Osteocyte (in vitro differentiated cells): ENCODE measurements around the gene BRD9. TPM values are rescaled to one million over a fixed set of nuclear protein-coding genes. Genes with fewer than 3 reads are reported as not detected.

Experiments
- DNase-seq: peaks from one replicate; pipeline ENCODE4 v3.0.0; 2021; ENCODE audit warnings: mixed read lengths; ENCODE audit not compliant: unreplicated experiment; ENCODE audit errors: extremely low spot score
- H3K27ac Mint-ChIP-seq: one replicate; pipeline ENCODE4 v1.8.0; 2021; ENCODE audit warnings: mild to moderate bottlenecking, mixed read lengths; ENCODE audit not compliant: unreplicated experiment
- H3K27me3 Mint-ChIP-seq: one replicate; pipeline ENCODE4 v1.8.0; 2021; ENCODE audit warnings: mixed read lengths; ENCODE audit not compliant: unreplicated experiment
- H3K36me3 Mint-ChIP-seq: one replicate; pipeline ENCODE4 v1.8.0; 2021; ENCODE audit warnings: mixed read lengths; ENCODE audit not compliant: unreplicated experiment
- H3K4me1 Mint-ChIP-seq: one replicate; pipeline ENCODE4 v1.8.0; 2021; ENCODE audit warnings: mixed read lengths; ENCODE audit not compliant: unreplicated experiment
- H3K4me3 Mint-ChIP-seq: one replicate; pipeline ENCODE4 v1.8.0; 2021; ENCODE audit warnings: mild to moderate bottlenecking, moderate library complexity, mixed read lengths; ENCODE audit not compliant: unreplicated experiment
- H3K9me3 Mint-ChIP-seq: one replicate; pipeline ENCODE4 v1.8.0; 2021; ENCODE audit warnings: mixed read lengths; ENCODE audit not compliant: unreplicated experiment
- CTCF ChIP-seq: fragments of 200-600 bp; sonication (generic); IDR thresholded peaks from 2 replicates; pipeline ENCODE4 v1.5.0; 2021; ENCODE audit warnings: antibody characterized with exemption, mild to moderate bottlenecking, moderate library complexity
- total RNA-seq: library from RNA; stranded (reverse); gene quantifications from 2 replicates; pipeline ENCODE4 v1.2.1, GENCODE V29; 2021

BRD9 gene
- total RNA-seq, 1 donor from 2014 or later: 39.4 TPM

GRCh38 chr5:859798-860296 lies 32.8 kb downstream of the BRD9 start:
- H3K4me3 Mint-ChIP-seq: no peak overlapping the region
- peaks cover 11% of the 10 kb centered on the region for H3K36me3 Mint-ChIP-seq
- H3K9me3 Mint-ChIP-seq: no peaks in the 10 kb centered on the region
- no peaks in the 10 kb centered on the region for H3K4me1 Mint-ChIP-seq
- DNase-seq: no peak
- H3K27ac Mint-ChIP-seq: no peak overlapping the region
- H3K27me3 Mint-ChIP-seq: no peaks in the 10 kb centered on the region
- TF ChIP-seq CTCF: no peak

DNA sequence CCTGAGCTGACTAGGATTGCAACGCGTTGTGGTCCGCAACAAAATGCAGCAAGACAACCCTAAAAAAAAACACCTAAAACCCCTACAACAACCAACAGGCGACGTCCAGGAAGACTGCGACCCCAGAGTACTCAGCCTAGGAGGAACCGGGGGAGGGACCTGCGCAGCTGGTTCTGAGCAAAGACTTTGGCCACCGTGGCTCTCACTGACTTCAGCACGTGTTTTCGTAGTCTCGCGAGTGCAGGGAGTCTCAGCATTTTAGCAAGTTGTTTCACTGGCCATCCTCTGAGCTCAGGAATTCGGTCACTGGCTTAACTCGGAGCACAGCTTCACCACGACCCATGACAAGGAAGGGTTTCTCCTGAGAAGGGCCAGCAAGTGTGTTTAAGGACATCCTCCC lies 33.2 kb downstream of the BRD9 start:
- Mint-ChIP-seq H3K27me3 (no peaks in the 10 kb centered on the region), H3K4me3 (no peak overlapping the region), H3K4me1 (no peaks in the 10 kb centered on the region), H3K36me3 (peaks cover 10% of the 10 kb centered on the region), H3K27ac (no peak overlapping the region), H3K9me3 (no peaks in the 10 kb centered on the region)
- no peak for TF ChIP-seq CTCF
- no peak for DNase-seq

GRCh38 chr5:858726-859125 lies 33.9 kb downstream of the BRD9 start:
- TF ChIP-seq CTCF: no peak
- no peaks in the 10 kb centered on the region for H3K4me1 Mint-ChIP-seq
- no peaks in the 10 kb centered on the region for H3K27me3 Mint-ChIP-seq
- no peak for DNase-seq
- peaks cover 5% of the 10 kb centered on the region for H3K36me3 Mint-ChIP-seq
- no peak overlapping the region for H3K27ac Mint-ChIP-seq
- H3K9me3 Mint-ChIP-seq: no peaks in the 10 kb centered on the region
- no peak overlapping the region for H3K4me3 Mint-ChIP-seq

DNA sequence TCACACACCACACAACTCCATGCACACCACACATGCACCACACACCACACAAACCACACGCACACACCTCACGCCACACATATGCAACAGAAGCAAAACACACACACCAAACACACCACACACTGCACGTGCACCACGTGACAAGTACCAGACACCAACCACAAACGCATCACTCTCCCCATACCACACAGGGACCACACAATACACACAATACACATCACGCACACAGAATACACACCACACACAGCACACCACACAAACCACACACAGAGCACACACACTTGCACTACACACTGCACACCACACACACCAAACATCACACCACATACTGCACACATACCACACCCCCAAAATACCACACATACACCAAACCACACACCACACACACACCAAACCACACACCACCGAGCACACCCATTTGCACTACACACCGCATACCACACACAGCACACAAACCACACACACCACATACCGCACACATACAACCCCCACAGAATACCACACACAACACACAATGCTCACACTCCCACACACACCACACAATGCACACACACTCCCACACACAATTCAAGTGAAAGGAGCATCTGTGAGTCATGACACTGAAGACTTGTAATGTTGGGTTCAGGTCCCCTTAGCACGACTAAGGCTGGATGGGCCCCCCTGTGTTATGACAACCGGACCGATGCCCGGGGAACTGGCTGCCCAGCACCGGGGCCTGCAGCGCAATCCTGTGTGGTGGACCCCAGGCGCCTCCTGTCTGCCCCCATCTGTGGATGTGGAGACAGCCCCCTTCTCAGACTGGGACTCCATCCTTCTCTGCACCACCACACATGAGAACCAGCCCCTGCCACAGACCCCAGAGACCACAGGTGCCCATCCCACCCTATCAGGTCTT lies 35.8 kb downstream of the BRD9 start:
- Mint-ChIP-seq H3K4me1 (no peaks in the 10 kb centered on the region), H3K27ac (no peak overlapping the region), H3K4me3 (no peak overlapping the region), H3K36me3 (no peaks in the 10 kb centered on the region), H3K27me3 (peaks cover 6% of the 10 kb centered on the region), H3K9me3 (no peaks in the 10 kb centered on the region)
- no peak for DNase-seq
- TF ChIP-seq CTCF: no peak

DNA sequence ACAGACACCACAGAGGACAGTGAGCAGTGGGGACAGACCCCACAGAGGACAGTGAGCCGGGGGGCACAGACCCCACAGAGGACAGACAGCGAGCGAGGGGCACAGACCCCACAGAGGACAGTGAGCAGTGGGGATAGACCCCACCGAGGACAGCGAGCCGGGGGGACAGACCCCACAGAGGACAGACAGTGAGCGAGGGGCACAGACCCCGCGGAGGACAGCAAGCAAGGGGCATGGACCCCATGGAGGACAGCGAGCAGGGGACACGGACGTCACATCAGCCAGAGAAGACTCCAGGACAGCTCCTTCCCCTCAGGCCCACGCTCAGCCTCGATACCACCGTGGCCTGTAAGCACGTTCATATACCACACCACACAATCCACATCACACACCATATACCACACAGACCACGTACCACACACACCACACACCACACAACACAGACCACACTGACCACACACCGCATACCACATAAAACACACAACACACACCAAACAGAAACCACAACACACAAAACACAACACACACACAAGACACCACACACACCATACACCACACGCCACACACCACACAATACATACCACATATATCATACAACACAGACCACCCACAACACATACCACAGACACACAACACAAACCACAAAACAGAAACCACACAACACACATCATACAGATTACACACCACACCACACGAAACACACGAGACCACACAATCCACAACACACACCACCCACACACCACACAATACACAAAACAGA lies 36.6 kb downstream of the BRD9 start:
- no peaks in the 10 kb centered on the region for H3K4me1 Mint-ChIP-seq
- TF ChIP-seq CTCF: no peak
- no peaks in the 10 kb centered on the region for H3K36me3 Mint-ChIP-seq
- DNase-seq: no peak
- no peak overlapping the region for H3K4me3 Mint-ChIP-seq
- H3K27ac Mint-ChIP-seq: no peak overlapping the region
- H3K9me3 Mint-ChIP-seq: no peaks in the 10 kb centered on the region
- peaks cover 6% of the 10 kb centered on the region for H3K27me3 Mint-ChIP-seq
